GM12892 (cell line): ENCODE results near the gene UFD1.

Source experiments
- POLR2A ChIP-seq: IDR thresholded peaks from 2 replicates; pipeline ENCODE4 v1.6.1; 2011; ENCODE audit warnings: low read depth, low read length, control low read depth
- POLR2AphosphoS5 ChIP-seq: IDR thresholded peaks from 2 replicates; pipeline ENCODE4 v1.6.1; 2011; ENCODE audit warnings: low read depth, low read length, control low read depth

DNA sequence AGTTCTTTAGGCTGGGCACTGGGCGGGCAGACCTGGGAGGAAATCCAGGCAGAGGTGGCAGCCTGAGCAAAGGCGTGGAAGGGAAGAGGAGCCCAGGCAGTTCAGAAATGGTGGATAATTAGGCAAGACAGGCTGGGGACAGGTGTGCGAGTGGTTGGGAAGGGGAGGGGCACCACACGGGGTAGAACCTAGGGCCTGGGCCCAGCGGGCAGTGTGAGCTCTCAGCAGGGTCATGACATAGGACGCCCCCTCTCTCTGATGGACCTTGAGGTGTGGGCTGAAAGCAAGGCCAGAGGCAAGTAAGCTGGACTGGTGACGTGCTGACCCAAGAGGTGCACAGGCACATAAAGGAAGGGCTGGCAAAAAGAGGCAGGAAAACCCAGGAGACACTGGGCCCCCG is 6.8 kb downstream of the UFD1 start:
- no peak for TF ChIP-seq POLR2A
- no peak for TF ChIP-seq POLR2AphosphoS5
